Ovary (tissue), 9 donors: ENCODE data around the gene LGI4. TPM values are rescaled to one million over a fixed set of nuclear protein-coding genes. Genes with fewer than 3 reads are reported as not detected.
A peak's percentile ranks its signal among the peaks of the same experiment; 100 is the strongest.

Experiments
- DNase-seq, 5 donors: peaks; one replicate each; pipeline ENCODE4 v3.0.0-alpha.2; 2019 to 2020
- H3K27ac ChIP-seq, 2 donors: fragments of 200-600 bp; one replicate each; pipeline versions ENCODE4 v1.5.1 to v1.8.0; 2019 to 2022
- H3K27me3 ChIP-seq: fragments of 200-600 bp; one replicate; pipeline ENCODE4 v1.8.0; 2022
- H3K36me3 ChIP-seq: fragments of 200-600 bp; sonication (generic); one replicate; pipeline ENCODE4 v1.5.1; 2019
- H3K4me1 ChIP-seq: one replicate; pipeline ENCODE4 v1.8.1; 2013; ENCODE audit warnings: mild to moderate bottlenecking, moderate library complexity; ENCODE audit not compliant: insufficient read depth
- H3K4me3 ChIP-seq: fragments of 200-600 bp; sonication (generic); one replicate; pipeline ENCODE4 v1.5.1; 2017
- H3K9me3 ChIP-seq, 2 donors: fragments of 200-600 bp in 1 of 2; sonication (generic) in 1 of 2; one replicate each; pipeline versions ENCODE4 v1.5.1 to v1.8.1; 2013 to 2019; ENCODE audit warnings: mild to moderate bottlenecking in 1 of 2, moderate library complexity in 1 of 2
- CTCF ChIP-seq, 3 donors: fragments of 450-650 bp in 2 of 3; fragments of 200-600 bp in 1 of 3; IDR thresholded peaks; one replicate each; pipeline versions ENCODE4 v1.5.1 to v1.8.0; 2016 to 2022; ENCODE audit warnings: antibody characterized with exemption in 3 of 3, mild to moderate bottlenecking in 1 of 3
- EP300 ChIP-seq: sonication (generic); formaldehyde crosslinking; IDR thresholded peaks from one replicate; pipeline ENCODE4 v1.6.1; 2017; ENCODE audit warnings: antibody characterized with exemption
- POLR2A ChIP-seq: fragments of 450-650 bp; IDR thresholded peaks from one replicate; pipeline ENCODE4 v1.6.1; 2017; ENCODE audit warnings: antibody characterized with exemption, mild to moderate bottlenecking, moderate library complexity
- WGBS, 3 donors: extraction: QIAGEN DNeasy Blood & Tissue Kit in 1 of 3; methylation state at CpG; one replicate each; pipeline versions ENCODE4 v1.1.5 to v1.1.7; 2013 to 2017; 5-methylcytosine and 5-hydroxymethylcytosine counted together
- intact Hi-C, 4 donors: fragments of 100-400 bp; cut with DNase I; formaldehyde crosslinking; loops; one replicate each; pipeline versions ENCODE4 v1.11.0 to v1.15.1; 2022 to 2023
- polyA plus RNA-seq, 2 donors: library from polyadenylated mRNA; stranded (reverse); fragments of 200-250 nt in 1 of 2; fragments of 350-450 nt in 1 of 2; fragmentation: Illumina TruSeq in 1 of 2; extraction: RNeasy Lipid Tissue Mini Kit (QIAGEN cat#74804) in 1 of 2; gene quantifications; one replicate each; pipeline ENCODE4 v1.2.3, GENCODE V29; 2013 to 2014
- total RNA-seq, 7 donors: library from RNA; depleted of rRNA in 2 of 7; stranded (reverse); fragments of >200 nt in 2 of 7; fragmentation: NEBNext Ultra II Directional in 3 of 7; extraction: Animal tissue kit (Norgen Biotek cat#: 25700) in 3 of 7; gene quantifications; one replicate each; pipeline versions ENCODE4 v1.1.0 to v1.2.4, GENCODE V29; 2016 to 2023
- donor health status: DM: no; HTN: no; CAD: no; lungs with moderate emphysema.
- donor health status: DM: no; HTN: no; CAD: no.
- donor health status: Bipolar disorder and iron deficiency.
- donor health status: DM: yes; HTN: yes; CAD: no.
- donor health status: DM: no; HTN: no; CAD: no.
- donor health status: DM: yes; HTN: yes; CAD: no.

Gene LGI4
- total and polyA plus RNA-seq, 9 donors = 1.9 to 13.3 (median 5.9) TPM

GRCh38 chr19:35114353-35115176, 20.3 kb downstream of the LGI4 start:
- H3K27ac ChIP-seq = peak overlapping the region in 1 of 2 donors; percentile 59
- DNase-seq = peak; percentile 42 to 84 (median 79)
- H3K9me3 ChIP-seq = no peaks in the 10 kb centered on the region
- H3K27me3 ChIP-seq = no peaks in the 10 kb centered on the region
- no peaks in the 10 kb centered on the region for H3K36me3 ChIP-seq
- intact Hi-C loops = no loop called here
- H3K4me1 ChIP-seq = peaks cover 14% of the 10 kb centered on the region
- peak overlapping the region; percentile 17 for H3K4me3 ChIP-seq
- 5 to 7% (median 6%) methylated on average over 23 of the region's 23 CpGs for WGBS, 3 donors
- no peak for TF ChIP-seq POLR2A
- no peak for TF ChIP-seq EP300
- TF ChIP-seq CTCF (IDR thresholded peaks at IDR 0.05) = peak; percentile 84 to 86 (median 85)

- no peak for TF ChIP-seq CTCF (IDR thresholded peaks at IDR 0.05)
- Histone ChIP-seq H3K36me3 (no peaks in the 10 kb centered on the region), H3K4me3 (no peak overlapping the region), H3K9me3 (no peaks in the 10 kb centered on the region), H3K4me1 (peaks cover 6% of the 10 kb centered on the region), H3K27me3 (no peaks in the 10 kb centered on the region), H3K27ac (no peak overlapping the region)
- no peak for DNase-seq
- WGBS, 3 donors = 83 to 89% (median 84%) methylated on average over 15 of the region's 15 CpGs
- intact Hi-C loops = no loop called here
Measured at GRCh38 chr19:35112995-35113688, 21.7 kb downstream of the LGI4 start.

GRCh38 chr19:35110974-35111373, 23.9 kb downstream of the LGI4 start:
- Histone ChIP-seq H3K4me1 (peaks cover 4% of the 10 kb centered on the region), H3K36me3 (no peaks in the 10 kb centered on the region), H3K27me3 (no peaks in the 10 kb centered on the region), H3K27ac (no peak overlapping the region), H3K4me3 (no peak overlapping the region), H3K9me3 (no peaks in the 10 kb centered on the region)
- no peak for DNase-seq
- TF ChIP-seq POLR2A (no peak), CTCF (IDR thresholded peaks at IDR 0.05) (no peak), EP300 (no peak)
- intact Hi-C loops = no loop called here
- WGBS, 3 donors = 41 to 57% (median 45%) methylated on average over 7 to 9 of the region's 9 CpGs

- WGBS, 3 donors = 67 to 78% (median 72%) methylated on average over 22 of the region's 22 CpGs
Measured at GRCh38 chr19:35109395-35110112, 25.3 kb downstream of the LGI4 start.

More at GRCh38 chr19:35109395-35110112, 25.3 kb downstream of the LGI4 start:
- no peaks in the 10 kb centered on the region for H3K36me3 ChIP-seq
- H3K27ac ChIP-seq = no peak overlapping the region
- TF ChIP-seq EP300 (no peak), CTCF (IDR thresholded peaks at IDR 0.05) (no peak), POLR2A (no peak)
- intact Hi-C loops = no loop called here
- DNase-seq = no peak
- no peaks in the 10 kb centered on the region for H3K9me3 ChIP-seq
- no peak overlapping the region for H3K4me3 ChIP-seq
- H3K27me3 ChIP-seq = no peaks in the 10 kb centered on the region
- H3K4me1 ChIP-seq = no peaks in the 10 kb centered on the region
